Measurements from ENCODE around the gene ZNF639. TPM values are rescaled to one million over a fixed set of nuclear protein-coding genes. Genes with fewer than 3 reads are reported as not detected.

The ZNF639 gene
- total RNA-seq, 1 experiment from 2014 or later, result 71.2 TPM

Other genes with a start within 250 kb of the ZNF639 start
- 17.9 and 21.0 TPM in 2 replicates for gene PIK3CA, start 174.7 kb upstream of the ZNF639 start, total RNA-seq (2014; rRNA removed; shearing (Covaris generic))
- gene KCNMB3, start 71.9 kb upstream of the ZNF639 start, total RNA-seq (2014; rRNA removed; shearing (Covaris generic)), result 0.02 and 0.62 TPM in 2 replicates
- 24.1 and 42.5 TPM in 2 replicates for gene MFN1, start 24.7 kb downstream of the ZNF639 start, total RNA-seq (2014; rRNA removed; shearing (Covaris generic))
- gene GNB4, start 128.4 kb downstream of the ZNF639 start, total RNA-seq (2014; rRNA removed; shearing (Covaris generic)), result 31.7 and 33.8 TPM in 2 replicates
- gene ACTL6A, start 239.9 kb downstream of the ZNF639 start, total RNA-seq (2014; rRNA removed; shearing (Covaris generic)), result 184 and 235 TPM in 2 replicates

Measured in H4 (cell line).